Neural crest cell (in vitro differentiated cells): ENCODE results near the gene NFKBIL1. TPM values are rescaled to one million over a fixed set of nuclear protein-coding genes. Genes with fewer than 3 reads are reported as not detected.
"Not testable (repeated sequence)": the region's sequence is repeated elsewhere in the genome, so short reads cannot be mapped to it uniquely, and the experiment has no call there.

ENCODE experiments used
- DNase-seq: peaks from one replicate; pipeline ENCODE4 v3.0.0; 2021; ENCODE audit warnings: low read depth, mixed read lengths, low spot score
- H3K27ac Mint-ChIP-seq: one replicate; pipeline ENCODE4 v1.8.0; 2021; ENCODE audit warnings: mild to moderate bottlenecking, mixed read lengths; ENCODE audit not compliant: unreplicated experiment
- H3K27me3 Mint-ChIP-seq: 2 replicates; pipeline ENCODE4 v1.8.0; 2021; ENCODE audit warnings: low read depth, mild to moderate bottlenecking, mixed read lengths
- H3K36me3 Mint-ChIP-seq: 2 replicates; pipeline ENCODE4 v1.8.0; 2021; ENCODE audit warnings: low read depth, mild to moderate bottlenecking, mixed read lengths
- H3K4me1 Mint-ChIP-seq: 2 replicates; pipeline ENCODE4 v1.8.0; 2021; ENCODE audit warnings: mixed read lengths
- H3K4me3 Mint-ChIP-seq: one replicate; pipeline ENCODE4 v1.8.0; 2021; ENCODE audit warnings: mild to moderate bottlenecking, mixed read lengths
- H3K9me3 Mint-ChIP-seq: 2 replicates; pipeline ENCODE4 v1.8.0; 2021; ENCODE audit warnings: mixed read lengths
- CTCF ChIP-seq: fragments of 200-600 bp; sonication (generic); conservative IDR thresholded peaks from 2 replicates; pipeline ENCODE4 v1.5.0; 2021; ENCODE audit warnings: antibody characterized with exemption, mild to moderate bottlenecking
- total RNA-seq: library from RNA; stranded (reverse); gene quantifications from 2 replicates; pipeline ENCODE4 v1.2.1, GENCODE V29; 2021

The NFKBIL1 gene
- total RNA-seq, 1 donor from 2014 or later: 28.6 TPM

- Mint-ChIP-seq H3K4me3 (no peak overlapping the region), H3K27me3 (no peaks in the 10 kb centered on the region), H3K9me3 (no peaks in the 10 kb centered on the region), H3K4me1 (peaks cover 10% of the 10 kb centered on the region), H3K36me3 (no peaks in the 10 kb centered on the region), H3K27ac (peak overlapping the region; percentile 83)
- TF ChIP-seq CTCF: no peak
- no peak for DNase-seq
These were observed 40.7 kb downstream of the NFKBIL1 start for GRCh38 chr6:31587791-31588777.

- no peak for DNase-seq
- H3K9me3 Mint-ChIP-seq: no peaks in the 10 kb centered on the region
- no peak overlapping the region for H3K27ac Mint-ChIP-seq
- TF ChIP-seq CTCF: no peak
- H3K27me3 Mint-ChIP-seq: no peaks in the 10 kb centered on the region
- no peak overlapping the region for H3K4me3 Mint-ChIP-seq
- no peaks in the 10 kb centered on the region for H3K36me3 Mint-ChIP-seq
- H3K4me1 Mint-ChIP-seq: peaks cover 10% of the 10 kb centered on the region
These were observed 41.7 kb downstream of the NFKBIL1 start for GRCh38 chr6:31588871-31589650.

GRCh38 chr6:31590691-31591090, 43.3 kb downstream of the NFKBIL1 start:
- not testable (repeated sequence) for H3K27ac Mint-ChIP-seq

GRCh38 chr6:31592396-31592771, 45.0 kb downstream of the NFKBIL1 start:
- DNase-seq: no peak
- no peaks in the 10 kb centered on the region for H3K27me3 Mint-ChIP-seq
- no peaks in the 10 kb centered on the region for H3K9me3 Mint-ChIP-seq
- H3K27ac Mint-ChIP-seq: no peak overlapping the region
- H3K36me3 Mint-ChIP-seq: no peaks in the 10 kb centered on the region
- TF ChIP-seq CTCF: no peak
- H3K4me3 Mint-ChIP-seq: no peak overlapping the region
- peaks cover 6% of the 10 kb centered on the region for H3K4me1 Mint-ChIP-seq

More at GRCh38 chr6:31590691-31591090, 43.3 kb downstream of the NFKBIL1 start:
- not testable (repeated sequence) for H3K9me3 Mint-ChIP-seq, H3K27me3 Mint-ChIP-seq, H3K36me3 Mint-ChIP-seq, DNase-seq, H3K4me1 Mint-ChIP-seq, H3K4me3 Mint-ChIP-seq

- Mint-ChIP-seq H3K9me3 (no peaks in the 10 kb centered on the region), H3K27me3 (no peaks in the 10 kb centered on the region), H3K4me3 (no peak overlapping the region), H3K4me1 (peaks cover 6% of the 10 kb centered on the region), H3K27ac (no peak overlapping the region), H3K36me3 (no peaks in the 10 kb centered on the region)
- TF ChIP-seq CTCF: peak; percentile 58
- no peak for DNase-seq
These were observed 49.6 kb downstream of the NFKBIL1 start for GRCh38 chr6:31597006-31597405.

- Mint-ChIP-seq H3K36me3 (no peaks in the 10 kb centered on the region), H3K27me3 (no peaks in the 10 kb centered on the region), H3K4me3 (no peak overlapping the region), H3K27ac (no peak overlapping the region), H3K4me1 (no peaks in the 10 kb centered on the region), H3K9me3 (no peaks in the 10 kb centered on the region)
- no peak for DNase-seq
- TF ChIP-seq CTCF: no peak
These were observed 59.9 kb downstream of the NFKBIL1 start for GRCh38 chr6:31607317-31607716.
